ENCODE results near the gene CHN2. TPM values are rescaled to one million over a fixed set of nuclear protein-coding genes. Genes with fewer than 3 reads are reported as not detected.
A peak's percentile ranks its signal among the peaks of the same experiment; 100 is the strongest.

Gene CHN2
- total RNA-seq, 1 experiment from 2014 or later = 61.2 TPM

- Histone ChIP-seq H3K4me3 (ENCODE audit: low read depth, low read length, poor library complexity, severe bottlenecking) (no peak overlapping the region), H3K4me1 (ENCODE audit: insufficient read depth, low read length, poor library complexity, severe bottlenecking) (peaks cover 24% of the 10 kb centered on the region), H3K27me3 (replicated peaks; ENCODE audit: insufficient read depth, low read depth, low read length, poor library complexity) (no peaks in the 10 kb centered on the region), H3K9me3 (ENCODE audit: low read depth, low read length, poor library complexity, severe bottlenecking) (no peaks in the 10 kb centered on the region), H3K36me3 (ENCODE audit: insufficient read depth, low read length, poor library complexity, severe bottlenecking) (no peaks in the 10 kb centered on the region), H3K27ac (ENCODE audit: low read depth, low read length, poor library complexity, severe bottlenecking) (no peak overlapping the region)
- POLR2A ChIA-PET (ENCODE audit: low non-redundant PET) = no interaction called here
- TF ChIP-seq CTCF (conservative IDR thresholded peaks at IDR 0.05; ENCODE audit: low read depth, low read length) (no peak), EZH2 (IDR thresholded peaks at IDR 0.05; ENCODE audit: borderline replicate concordance, low read depth, low read length, poor library complexity, severe bottlenecking) (no peak)
- no TSS peak for BruUV-seq (replicated peaks)
- DNase-seq (ENCODE audit: low spot score) = no peak
- intact Hi-C loops (cut with micrococcal nuclease; ENCODE audit: unreplicated experiment) = loop anchor here (5.0 kb wide), 1 partner anchor 73 kb away; no protein-coding TSS in a partner anchor
- CTCF ChIA-PET = no interaction called here
Observed at GRCh38 chr7:29214056-29214455, 19.5 kb downstream of the CHN2 start.

GRCh38 chr7:29214816-29215215 lies 20.2 kb downstream of the CHN2 start:
- H3K4me1 ChIP-seq (ENCODE audit: insufficient read depth, low read length, poor library complexity, severe bottlenecking) = peaks cover 22% of the 10 kb centered on the region
- intact Hi-C loops (cut with micrococcal nuclease; ENCODE audit: unreplicated experiment) = loop anchor here (5.0 kb wide), 1 partner anchor 72 kb away; no protein-coding TSS in a partner anchor
- no peaks in the 10 kb centered on the region for H3K9me3 ChIP-seq (ENCODE audit: low read depth, low read length, poor library complexity, severe bottlenecking)
- no peaks in the 10 kb centered on the region for H3K27me3 ChIP-seq (replicated peaks; ENCODE audit: insufficient read depth, low read depth, low read length, poor library complexity)
- no peak overlapping the region for H3K27ac ChIP-seq (ENCODE audit: low read depth, low read length, poor library complexity, severe bottlenecking)
- no peaks in the 10 kb centered on the region for H3K36me3 ChIP-seq (ENCODE audit: insufficient read depth, low read length, poor library complexity, severe bottlenecking)
- ChIA-PET CTCF (no interaction called here), POLR2A (ENCODE audit: low non-redundant PET) (no interaction called here)
- no peak for DNase-seq (ENCODE audit: low spot score)
- no TSS peak for BruUV-seq (replicated peaks)
- TF ChIP-seq CTCF (conservative IDR thresholded peaks at IDR 0.05; ENCODE audit: low read depth, low read length) (no peak), EZH2 (IDR thresholded peaks at IDR 0.05; ENCODE audit: borderline replicate concordance, low read depth, low read length, poor library complexity, severe bottlenecking) (no peak)
- no peak overlapping the region for H3K4me3 ChIP-seq (ENCODE audit: low read depth, low read length, poor library complexity, severe bottlenecking)

- ChIA-PET POLR2A (ENCODE audit: low non-redundant PET) (no interaction called here), CTCF (no interaction called here)
- no peak for TF ChIP-seq CTCF (conservative IDR thresholded peaks at IDR 0.05; ENCODE audit: low read depth, low read length)
- TF ChIP-seq EZH2 (IDR thresholded peaks at IDR 0.05; ENCODE audit: borderline replicate concordance, low read depth, low read length, poor library complexity, severe bottlenecking) = no peak
- no peaks in the 10 kb centered on the region for H3K9me3 ChIP-seq (ENCODE audit: low read depth, low read length, poor library complexity, severe bottlenecking)
- H3K4me1 ChIP-seq (ENCODE audit: insufficient read depth, low read length, poor library complexity, severe bottlenecking) = peaks cover 19% of the 10 kb centered on the region
- BruUV-seq (replicated peaks) = no TSS peak
- no peak overlapping the region for H3K4me3 ChIP-seq (ENCODE audit: low read depth, low read length, poor library complexity, severe bottlenecking)
- no peaks in the 10 kb centered on the region for H3K36me3 ChIP-seq (ENCODE audit: insufficient read depth, low read length, poor library complexity, severe bottlenecking)
- H3K27ac ChIP-seq (ENCODE audit: low read depth, low read length, poor library complexity, severe bottlenecking) = no peak overlapping the region
- H3K27me3 ChIP-seq (replicated peaks; ENCODE audit: insufficient read depth, low read depth, low read length, poor library complexity) = no peaks in the 10 kb centered on the region
- intact Hi-C loops (cut with micrococcal nuclease; ENCODE audit: unreplicated experiment) = no loop called here
- peak; percentile 39 for DNase-seq (ENCODE audit: low spot score)
Observed at GRCh38 chr7:29216128-29216527, 21.6 kb downstream of the CHN2 start.

All from A673 (cell line).